AG10803 (cell line): ENCODE measurements around the gene SLC25A53.
A peak's percentile ranks its signal among the peaks of the same experiment; 100 is the strongest.

Experiments used
- DNase-seq: peaks from one replicate; pipeline ENCODE4 v3.0.0; 2010; ENCODE audit warnings: low read depth
- H3K4me3 ChIP-seq: 2 replicates; pipeline ENCODE4 v1.5.1; 2011; ENCODE audit warnings: mild to moderate bottlenecking, low read length, control low read depth
- TF ChIP-seq, protein P1 (sequence below): conservative IDR thresholded peaks from 2 replicates; pipeline ENCODE4 v1.5.1; 2011; ENCODE audit warnings: mild to moderate bottlenecking, low read length, control low read depth, inconsistent platforms

SLC25A53 gene

GRCh38 chrX:104183685-104184084, 26.9 kb upstream of the SLC25A53 start:
- no peak overlapping the region for H3K4me3 ChIP-seq
- DNase-seq = no peak
- TF ChIP-seq, protein P1, sequence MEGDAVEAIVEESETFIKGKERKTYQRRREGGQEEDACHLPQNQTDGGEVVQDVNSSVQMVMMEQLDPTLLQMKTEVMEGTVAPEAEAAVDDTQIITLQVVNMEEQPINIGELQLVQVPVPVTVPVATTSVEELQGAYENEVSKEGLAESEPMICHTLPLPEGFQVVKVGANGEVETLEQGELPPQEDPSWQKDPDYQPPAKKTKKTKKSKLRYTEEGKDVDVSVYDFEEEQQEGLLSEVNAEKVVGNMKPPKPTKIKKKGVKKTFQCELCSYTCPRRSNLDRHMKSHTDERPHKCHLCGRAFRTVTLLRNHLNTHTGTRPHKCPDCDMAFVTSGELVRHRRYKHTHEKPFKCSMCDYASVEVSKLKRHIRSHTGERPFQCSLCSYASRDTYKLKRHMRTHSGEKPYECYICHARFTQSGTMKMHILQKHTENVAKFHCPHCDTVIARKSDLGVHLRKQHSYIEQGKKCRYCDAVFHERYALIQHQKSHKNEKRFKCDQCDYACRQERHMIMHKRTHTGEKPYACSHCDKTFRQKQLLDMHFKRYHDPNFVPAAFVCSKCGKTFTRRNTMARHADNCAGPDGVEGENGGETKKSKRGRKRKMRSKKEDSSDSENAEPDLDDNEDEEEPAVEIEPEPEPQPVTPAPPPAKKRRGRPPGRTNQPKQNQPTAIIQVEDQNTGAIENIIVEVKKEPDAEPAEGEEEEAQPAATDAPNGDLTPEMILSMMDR = no peak

- peak; percentile 6 for DNase-seq
- no peak overlapping the region for H3K4me3 ChIP-seq
- TF ChIP-seq, protein P1 = no peak
Measured at GRCh38 chrX:104173841-104174240, 17.0 kb upstream of the SLC25A53 start.

DNA sequence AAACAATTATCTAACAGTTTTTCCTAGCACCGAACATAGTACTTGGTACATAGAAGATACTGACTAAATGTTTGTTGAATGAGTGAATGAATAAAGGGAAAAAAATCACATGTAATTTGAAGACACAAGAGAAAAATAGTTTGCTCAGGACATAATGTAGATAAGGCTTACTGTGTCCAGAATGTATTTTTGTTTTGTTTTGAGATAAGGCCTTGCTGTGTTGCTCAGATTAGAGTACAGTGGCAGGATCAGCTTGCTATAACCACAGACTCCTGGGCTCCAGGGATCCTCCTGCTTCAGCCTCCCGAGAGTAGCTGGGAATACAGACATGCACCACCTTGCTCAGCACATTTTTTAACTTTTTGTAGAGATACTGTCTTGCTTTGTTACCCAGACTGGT, 16.0 kb upstream of the SLC25A53 start:
- TF ChIP-seq, protein P1 = no peak
- no peak overlapping the region for H3K4me3 ChIP-seq
- DNase-seq = no peak

GRCh38 chrX:104172121-104172520, 15.3 kb upstream of the SLC25A53 start:
- no peak for DNase-seq
- H3K4me3 ChIP-seq = no peak overlapping the region
- TF ChIP-seq, protein P1 = no peak

- peak overlapping the region; percentile 85 for H3K4me3 ChIP-seq
- TF ChIP-seq, protein P1 = no peak
Measured at GRCh38 chrX:104168127-104168526, 11.3 kb upstream of the SLC25A53 start.

DNA sequence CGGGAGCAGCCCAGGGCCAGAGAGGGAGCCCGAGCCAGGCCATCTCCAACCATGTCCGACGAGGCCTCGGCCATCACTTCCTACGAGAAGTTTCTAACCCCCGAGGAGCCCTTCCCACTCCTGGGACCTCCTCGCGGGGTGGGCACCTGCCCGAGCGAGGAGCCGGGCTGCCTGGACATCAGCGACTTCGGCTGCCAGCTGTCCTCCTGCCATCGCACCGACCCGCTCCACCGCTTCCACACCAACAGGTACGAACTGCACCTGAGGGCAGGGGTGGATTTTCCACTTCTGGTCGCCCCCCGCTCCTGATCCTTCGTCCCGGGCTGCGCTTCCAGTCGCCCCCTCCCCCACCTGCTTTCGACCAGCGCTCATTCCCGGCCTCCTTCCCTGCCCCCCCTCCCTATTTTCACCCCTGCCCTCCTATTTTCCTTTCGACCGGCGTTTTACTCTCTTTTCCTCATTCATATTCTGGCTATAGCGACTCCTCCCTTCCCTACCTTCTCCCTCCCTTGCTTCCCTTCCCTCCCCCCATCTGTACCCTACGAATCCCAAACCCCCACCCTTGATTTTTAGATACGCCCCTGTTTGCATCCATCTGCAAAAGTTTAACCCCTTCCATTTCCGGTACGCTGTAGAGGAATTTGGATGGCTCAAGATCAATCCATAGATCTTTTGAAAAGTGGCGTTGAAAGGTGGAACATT, 10.1 kb upstream of the SLC25A53 start:
- TF ChIP-seq, protein P1 = no peak
- no peak for DNase-seq
- H3K4me3 ChIP-seq = peak overlapping the region; percentile 85

More at GRCh38 chrX:104168127-104168526, 11.3 kb upstream of the SLC25A53 start:
- no peak for DNase-seq
